Measurements from ENCODE around the gene ZSCAN9. TPM values are rescaled to one million over a fixed set of nuclear protein-coding genes. Genes with fewer than 3 reads are reported as not detected.
A peak's percentile ranks its signal among the peaks of the same experiment; 100 is the strongest.

The ZSCAN9 gene
- total RNA-seq, 1 donor from 2014 or later: 38.4 TPM

GRCh38 chr6:28266962-28267694, 42.1 kb downstream of the ZSCAN9 start, which contains the start of gene ZSCAN26:
Gene ZSCAN26 (plus strand): TSS chr6:28267143. CDS start chr6:28271920, 4,777 bp downstream.
- DNase-seq: peak; percentile 69

GRCh38 chr6:28267695-28268059, 42.6 kb downstream of the ZSCAN9 start:
- DNase-seq: no peak

DNA sequence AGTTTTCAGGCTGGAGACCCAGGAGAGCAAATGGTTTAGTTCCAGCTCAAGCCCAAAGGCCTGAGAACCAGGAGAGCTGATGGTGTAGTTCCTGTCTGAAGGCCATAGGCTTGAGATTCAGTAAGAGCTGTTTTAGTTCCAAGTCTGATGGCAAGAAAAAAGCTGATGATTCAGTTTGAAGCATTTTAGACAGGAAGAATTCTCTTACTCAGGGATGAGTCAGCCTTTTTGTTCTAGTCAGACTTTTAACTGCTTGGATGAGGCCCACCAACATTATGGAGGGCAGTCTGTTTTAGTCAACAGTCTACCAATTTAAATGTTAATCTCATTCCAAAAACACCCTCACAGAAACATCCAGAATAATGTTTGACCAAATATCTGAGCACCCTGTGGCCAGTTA, 44.4 kb downstream of the ZSCAN9 start:
- DNase-seq: no peak

- DNase-seq: no peak
These were observed 49.8 kb downstream of the ZSCAN9 start for GRCh38 chr6:28274888-28275287.

DNA sequence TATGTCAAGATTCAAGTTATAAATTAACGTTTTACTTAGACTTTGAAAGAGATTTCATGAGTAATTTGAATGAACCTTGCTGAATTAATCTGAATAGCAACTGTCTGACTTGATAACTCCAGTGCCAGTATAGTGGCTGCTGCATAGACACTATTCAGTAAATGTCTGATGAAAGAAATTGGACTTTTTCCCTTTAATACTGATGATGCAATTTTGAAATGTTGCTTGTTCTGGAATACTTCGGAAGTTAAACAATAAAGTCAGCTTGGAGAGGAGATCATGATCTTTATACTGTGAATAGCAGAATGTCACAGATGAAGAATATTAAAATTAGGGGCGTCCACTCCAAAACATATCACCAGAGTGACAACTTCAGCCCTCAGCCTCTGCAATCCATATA, 52.7 kb downstream of the ZSCAN9 start:
- DNase-seq: no peak

GRCh38 chr6:28280595-28281287, 55.7 kb downstream of the ZSCAN9 start:
- no peak for DNase-seq

- peak; percentile 60 for DNase-seq
These were observed 56.4 kb downstream of the ZSCAN9 start, which contains the start of gene PGBD1 for GRCh38 chr6:28281288-28282064. Gene PGBD1 (plus strand): TSS chr6:28281572. CDS start chr6:28283814, 2,242 bp downstream.

GRCh38 chr6:28282926-28283325, 57.9 kb downstream of the ZSCAN9 start:
- DNase-seq: no peak

Other genes starting within 250 kb of the ZSCAN9 start
- gene ZNF165, start 144.7 kb upstream of the ZSCAN9 start, total RNA-seq: 0.62 TPM
- gene ZSCAN16, start 100.7 kb upstream of the ZSCAN9 start, total RNA-seq: 14.7 TPM
- gene ZKSCAN8, start 83.4 kb upstream of the ZSCAN9 start, total RNA-seq: 28.2 TPM
- gene ZKSCAN4, start 27.0 kb downstream of the ZSCAN9 start, total RNA-seq: 10.3 TPM
- gene NKAPL, start 34.0 kb downstream of the ZSCAN9 start, total RNA-seq: 4.1 TPM
- 40.7 TPM for gene ZSCAN26, start 41.9 kb downstream of the ZSCAN9 start, total RNA-seq
- 17.0 TPM for gene PGBD1, start 56.3 kb downstream of the ZSCAN9 start, total RNA-seq
- gene ZSCAN31, start 110.9 kb downstream of the ZSCAN9 start, total RNA-seq: 16.5 TPM
- gene ZKSCAN3, start 124.7 kb downstream of the ZSCAN9 start, total RNA-seq: 8.6 TPM
- gene ZSCAN12, start 174.5 kb downstream of the ZSCAN9 start, total RNA-seq: 19.0 TPM
- 16.2 TPM for gene ZSCAN23, start 218.2 kb downstream of the ZSCAN9 start, total RNA-seq

Data from occipital lobe (tissue), 2 donors.